ENCODE results near the gene SH2D4B. TPM values are rescaled to one million over a fixed set of nuclear protein-coding genes. Genes with fewer than 3 reads are reported as not detected.

SH2D4B gene
- total RNA-seq, 1 donor from 2014 or later, result not detected

DNA sequence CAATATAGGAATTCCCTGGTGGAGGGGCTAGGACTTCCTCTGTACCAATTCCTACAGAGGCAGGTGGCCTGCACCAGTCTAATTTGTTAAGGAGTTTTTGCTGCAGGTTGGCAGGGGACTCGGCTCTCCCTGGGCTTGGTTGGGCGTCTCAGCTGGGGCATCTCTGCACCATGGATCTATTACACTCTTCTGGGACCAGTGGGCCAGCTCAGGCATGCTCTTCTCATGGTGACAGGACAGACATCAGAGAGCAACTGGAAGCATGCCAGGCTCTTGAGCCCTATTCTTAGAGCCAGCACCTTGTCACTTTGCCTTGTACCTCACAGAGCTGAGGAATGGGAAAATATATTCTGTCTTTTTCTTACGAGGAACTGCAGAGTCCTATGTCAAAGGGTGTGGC, 74.6 kb downstream of the SH2D4B start:
- no peak for DNase-seq (ENCODE audit: low read depth)
- Histone ChIP-seq H3K27me3 (ENCODE audit: control insufficient read depth, insufficient read depth, low read length) (no peaks in the 10 kb centered on the region), H3K36me3 (ENCODE audit: control insufficient read depth, insufficient read depth, low read length) (no peaks in the 10 kb centered on the region)

DNA sequence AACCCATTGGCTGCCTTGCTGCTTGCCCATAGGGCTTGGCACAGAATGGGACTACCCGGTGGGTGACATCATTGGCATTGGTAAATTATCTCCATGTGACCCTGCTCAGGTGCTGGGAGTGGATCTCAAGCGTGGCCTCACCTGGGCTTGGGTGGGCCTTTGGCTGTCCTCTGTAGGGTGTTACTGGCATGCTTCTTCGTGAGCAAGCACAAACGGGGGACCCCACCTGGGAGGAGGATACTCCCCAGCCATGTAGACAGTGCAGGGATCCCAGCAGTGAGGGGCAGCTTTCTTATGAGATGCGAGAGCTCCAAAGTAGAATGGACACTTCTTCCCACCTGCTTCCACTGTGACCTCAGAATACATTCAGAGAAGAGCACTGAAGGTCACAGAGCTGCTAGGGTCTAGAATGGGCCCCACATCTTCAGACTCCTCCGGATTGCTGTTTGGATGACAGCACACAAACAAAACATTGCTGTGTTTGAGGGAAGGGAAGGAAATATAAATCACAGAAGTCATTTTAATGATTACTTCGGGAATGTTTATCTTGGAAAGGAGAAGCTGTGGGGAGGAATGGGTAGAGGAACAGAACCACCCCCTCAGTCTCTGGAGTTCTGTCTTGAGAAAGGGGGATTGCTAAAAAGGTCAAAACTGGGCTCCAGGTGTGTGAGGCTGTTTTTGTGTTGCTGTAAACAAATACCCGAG, 75.9 kb downstream of the SH2D4B start:
- Histone ChIP-seq H3K4me3 (ENCODE audit: low read depth, low read length) (no peak overlapping the region), H3K27me3 (ENCODE audit: control insufficient read depth, insufficient read depth, low read length) (no peaks in the 10 kb centered on the region), H3K36me3 (ENCODE audit: control insufficient read depth, insufficient read depth, low read length) (no peaks in the 10 kb centered on the region)
- no peak for DNase-seq (ENCODE audit: low read depth)
- TF ChIP-seq, protein P1, sequence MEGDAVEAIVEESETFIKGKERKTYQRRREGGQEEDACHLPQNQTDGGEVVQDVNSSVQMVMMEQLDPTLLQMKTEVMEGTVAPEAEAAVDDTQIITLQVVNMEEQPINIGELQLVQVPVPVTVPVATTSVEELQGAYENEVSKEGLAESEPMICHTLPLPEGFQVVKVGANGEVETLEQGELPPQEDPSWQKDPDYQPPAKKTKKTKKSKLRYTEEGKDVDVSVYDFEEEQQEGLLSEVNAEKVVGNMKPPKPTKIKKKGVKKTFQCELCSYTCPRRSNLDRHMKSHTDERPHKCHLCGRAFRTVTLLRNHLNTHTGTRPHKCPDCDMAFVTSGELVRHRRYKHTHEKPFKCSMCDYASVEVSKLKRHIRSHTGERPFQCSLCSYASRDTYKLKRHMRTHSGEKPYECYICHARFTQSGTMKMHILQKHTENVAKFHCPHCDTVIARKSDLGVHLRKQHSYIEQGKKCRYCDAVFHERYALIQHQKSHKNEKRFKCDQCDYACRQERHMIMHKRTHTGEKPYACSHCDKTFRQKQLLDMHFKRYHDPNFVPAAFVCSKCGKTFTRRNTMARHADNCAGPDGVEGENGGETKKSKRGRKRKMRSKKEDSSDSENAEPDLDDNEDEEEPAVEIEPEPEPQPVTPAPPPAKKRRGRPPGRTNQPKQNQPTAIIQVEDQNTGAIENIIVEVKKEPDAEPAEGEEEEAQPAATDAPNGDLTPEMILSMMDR (IDR thresholded peaks at IDR 0.05; ENCODE audit: insufficient read depth, low read length, poor library complexity, severe bottlenecking), result no peak

More for the DNA sequence above, 74.6 kb downstream of the SH2D4B start:
- H3K4me3 ChIP-seq (ENCODE audit: low read depth, low read length), result no peak overlapping the region
- TF ChIP-seq, protein P1 (IDR thresholded peaks at IDR 0.05; ENCODE audit: insufficient read depth, low read length, poor library complexity, severe bottlenecking), result no peak

DNA sequence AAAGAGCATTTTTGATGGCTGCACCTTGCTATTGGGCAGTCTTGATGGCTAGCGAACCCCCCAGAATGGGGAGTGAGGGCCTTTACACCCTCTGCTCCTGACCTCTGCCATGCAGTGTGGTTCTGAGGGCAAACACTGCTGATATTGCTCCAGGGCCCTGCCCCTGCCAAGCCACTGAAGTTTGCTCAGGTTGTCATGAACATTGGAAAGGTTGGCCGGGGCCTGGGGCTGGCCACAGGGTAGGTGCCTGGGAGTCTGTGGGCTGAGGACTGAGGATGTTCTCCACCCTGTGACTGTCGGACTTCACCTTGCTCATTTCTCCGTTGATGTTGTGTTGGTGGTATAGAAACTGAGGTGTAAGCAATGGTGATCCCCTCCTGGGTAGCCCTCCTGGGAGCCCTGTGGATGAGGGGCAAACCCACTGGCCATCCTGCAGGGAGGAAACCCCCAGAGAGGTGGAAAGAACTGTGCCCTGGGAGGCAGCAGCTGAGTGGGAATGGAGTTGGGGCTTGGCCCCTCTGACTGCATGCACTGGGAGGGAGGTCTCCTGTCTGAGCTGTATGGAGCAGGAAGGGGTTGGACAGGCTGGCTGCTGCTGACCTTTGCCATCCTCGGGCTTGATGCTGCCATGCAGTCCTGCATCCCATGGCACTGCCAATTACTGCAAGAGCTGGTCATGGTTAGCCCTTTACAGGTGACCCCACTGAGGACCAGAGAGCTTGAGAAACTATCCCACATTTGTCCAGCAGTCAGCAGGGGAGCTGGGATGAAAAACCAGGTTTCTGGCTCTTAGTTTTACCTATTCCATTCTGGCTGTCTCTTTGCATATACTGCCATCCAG, 77.1 kb downstream of the SH2D4B start:
- no peak overlapping the region for H3K4me3 ChIP-seq (ENCODE audit: low read depth, low read length)
- TF ChIP-seq, protein P1 (IDR thresholded peaks at IDR 0.05; ENCODE audit: insufficient read depth, low read length, poor library complexity, severe bottlenecking), result no peak

DNA sequence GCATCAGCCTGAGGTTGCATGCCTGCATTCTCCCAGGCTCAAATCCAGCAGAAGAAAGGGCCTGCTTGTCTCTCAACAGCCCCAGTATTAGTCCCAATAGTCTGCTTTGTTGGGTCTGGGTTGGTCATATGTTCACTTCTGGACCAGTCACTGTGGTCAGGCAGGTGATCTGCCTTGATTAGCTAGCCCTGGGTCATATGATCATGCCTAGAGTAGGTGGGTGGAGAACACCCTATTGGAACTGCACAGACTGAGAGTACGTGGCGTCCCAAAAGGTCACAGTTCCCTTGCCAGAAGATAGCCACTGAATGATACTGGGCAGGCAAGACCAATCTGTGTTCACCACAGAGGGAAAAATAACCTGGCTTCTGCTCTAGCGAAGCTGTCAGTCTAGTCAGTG, 80.1 kb downstream of the SH2D4B start:
- Histone ChIP-seq H3K36me3 (ENCODE audit: control insufficient read depth, insufficient read depth, low read length) (no peaks in the 10 kb centered on the region), H3K4me3 (ENCODE audit: low read depth, low read length) (no peak overlapping the region), H3K27me3 (ENCODE audit: control insufficient read depth, insufficient read depth, low read length) (no peaks in the 10 kb centered on the region)
- TF ChIP-seq, protein P1 (IDR thresholded peaks at IDR 0.05; ENCODE audit: insufficient read depth, low read length, poor library complexity, severe bottlenecking), result no peak
- no peak for DNase-seq (ENCODE audit: low read depth)

More for the DNA sequence above, 77.1 kb downstream of the SH2D4B start:
- H3K27me3 ChIP-seq (ENCODE audit: control insufficient read depth, insufficient read depth, low read length), result no peaks in the 10 kb centered on the region
- no peaks in the 10 kb centered on the region for H3K36me3 ChIP-seq (ENCODE audit: control insufficient read depth, insufficient read depth, low read length)
- DNase-seq (ENCODE audit: low read depth), result no peak

DNA sequence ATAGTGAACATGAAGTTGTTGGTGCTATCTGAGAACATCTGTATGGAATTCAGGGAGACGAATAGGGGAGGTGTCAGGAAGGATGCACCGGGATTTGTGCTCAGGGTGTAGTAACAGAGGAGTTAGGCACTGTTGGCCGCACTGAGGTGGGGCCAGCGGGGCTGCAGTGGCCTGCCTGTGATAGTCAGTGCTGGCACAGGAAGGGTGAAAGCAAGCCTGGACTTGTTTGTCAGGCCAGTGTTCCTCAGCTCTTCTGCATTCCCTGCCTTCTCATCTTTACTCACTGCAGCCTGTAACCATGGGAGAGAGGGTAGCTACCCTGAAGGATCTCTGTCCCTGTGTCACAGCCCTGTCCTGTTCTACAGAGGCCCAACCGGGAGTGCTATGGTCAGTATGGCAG, 81.3 kb downstream of the SH2D4B start:
- TF ChIP-seq, protein P1 (IDR thresholded peaks at IDR 0.05; ENCODE audit: insufficient read depth, low read length, poor library complexity, severe bottlenecking), result no peak
- DNase-seq (ENCODE audit: low read depth), result no peak
- Histone ChIP-seq H3K36me3 (ENCODE audit: control insufficient read depth, insufficient read depth, low read length) (no peaks in the 10 kb centered on the region), H3K4me3 (ENCODE audit: low read depth, low read length) (no peak overlapping the region), H3K27me3 (ENCODE audit: control insufficient read depth, insufficient read depth, low read length) (no peaks in the 10 kb centered on the region)

Data from kidney epithelial cell (primary cell).